Natural killer cell treated with Interleukin-12 subunit alpha and Interleukin-12 subunit beta and Interleukin-15 and Interleukin-18, amount 100 ng/mL, for 72 hours (primary cell): ENCODE measurements around the gene PRSS35. TPM values are rescaled to one million over a fixed set of nuclear protein-coding genes. Genes with fewer than 3 reads are reported as not detected.
A peak's percentile ranks its signal among the peaks of the same experiment; 100 is the strongest.

ENCODE experiments used
- ATAC-seq, 2 donors: fragments of 150-1000 bp; cut with Tn5 transposase in 1 of 2; sonication (Bioruptor Pico), chemical (Tn5 transposase) in 1 of 2; 2 replicates each; pipeline ENCODE4 v1.10.0; 2021
- DNase-seq: peaks from one replicate; pipeline ENCODE4 v3.0.0; 2022; ENCODE audit warnings: low spot score
- H3K27ac Mint-ChIP-seq, 2 donors: 1 replicate in 1 of 2; 2 replicates in 1 of 2; pipeline ENCODE4 v1.8.0; 2022; ENCODE audit warnings: mixed read lengths in 2 of 2, mild to moderate bottlenecking in 1 of 2, moderate library complexity in 1 of 2
- H3K27me3 Mint-ChIP-seq, 2 donors: 1 replicate in 1 of 2; 2 replicates in 1 of 2; pipeline ENCODE4 v1.8.0; 2022; ENCODE audit warnings: mixed read lengths in 2 of 2
- H3K36me3 Mint-ChIP-seq: one replicate; pipeline ENCODE4 v1.8.0; 2022; ENCODE audit warnings: mixed read lengths
- H3K4me1 Mint-ChIP-seq, 2 donors: 1 replicate in 1 of 2; 2 replicates in 1 of 2; pipeline ENCODE4 v1.8.0; 2022; ENCODE audit warnings: low read depth in 2 of 2, mixed read lengths in 2 of 2, mild to moderate bottlenecking in 1 of 2
- H3K4me3 Mint-ChIP-seq: one replicate; pipeline ENCODE4 v1.8.0; 2022; ENCODE audit warnings: mixed read lengths
- H3K9me3 Mint-ChIP-seq: 2 replicates; pipeline ENCODE4 v1.8.0; 2022; ENCODE audit warnings: mixed read lengths
- total RNA-seq, 2 donors: library from RNA; stranded (reverse); gene quantifications; one replicate each; pipeline ENCODE4 v1.2.3, GENCODE V29; 2022

PRSS35 gene
- total RNA-seq, 2 donors from 2014 or later: not detected

DNA sequence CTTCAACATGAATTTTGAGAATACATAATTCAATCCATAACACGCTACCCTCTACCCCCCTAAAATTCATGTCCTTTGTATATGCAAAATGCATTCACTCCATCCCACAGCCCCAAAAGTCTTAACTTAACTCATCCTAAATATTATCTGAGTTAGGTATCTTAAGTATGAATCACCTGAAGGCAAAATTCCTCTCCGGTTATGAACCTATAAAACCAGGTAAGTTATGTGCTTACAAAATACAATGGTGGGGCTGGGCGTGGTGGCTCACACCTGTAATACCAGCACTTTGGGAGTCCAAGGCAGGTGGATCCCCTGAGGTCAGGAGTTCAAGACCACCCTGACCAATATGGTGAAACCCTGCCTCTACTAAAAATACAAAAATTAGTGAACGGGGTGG is 23.5 kb upstream of the PRSS35 start:
- no peak for ATAC-seq
- Mint-ChIP-seq H3K27ac (no peak overlapping the region), H3K9me3 (no peaks in the 10 kb centered on the region), H3K27me3 (peaks cover 0 to 7% of the 10 kb centered on the region in 2 donors), H3K4me1 (peaks cover 13 to 19% of the 10 kb centered on the region in 2 donors), H3K4me3 (no peak overlapping the region), H3K36me3 (no peaks in the 10 kb centered on the region)
- DNase-seq: no peak

DNA sequence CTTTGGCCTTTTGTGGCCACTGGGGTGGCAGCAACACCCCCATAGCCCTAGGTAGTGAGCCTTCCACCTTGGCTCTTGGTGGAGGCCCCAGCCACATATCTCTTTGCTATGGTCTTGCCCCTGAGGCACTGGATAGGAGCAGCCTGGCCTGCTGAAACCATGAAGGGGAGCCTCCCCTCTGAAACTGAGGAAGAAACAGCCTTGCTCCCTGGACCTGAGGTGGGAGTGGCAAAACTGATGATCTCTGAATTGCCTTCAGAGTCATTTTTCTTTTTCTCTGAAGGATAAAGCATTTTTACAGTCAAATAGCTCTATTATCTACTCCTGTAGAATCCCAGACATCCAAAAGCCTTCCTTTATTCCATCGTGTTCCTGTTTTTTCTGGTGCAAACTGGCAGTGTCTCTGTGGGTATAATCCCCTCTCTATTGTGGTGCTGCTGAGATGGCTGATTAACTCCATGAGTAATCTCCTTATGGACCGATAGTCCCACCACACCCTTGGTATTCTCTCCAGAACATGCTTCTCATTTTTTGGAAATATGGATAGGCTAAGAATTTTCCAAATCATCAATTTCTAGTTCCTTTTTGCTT is 22.0 kb upstream of the PRSS35 start:
- Mint-ChIP-seq H3K4me1 (peaks cover 13 to 19% of the 10 kb centered on the region in 2 donors), H3K4me3 (no peak overlapping the region), H3K27me3 (peaks cover 0 to 10% of the 10 kb centered on the region in 2 donors), H3K36me3 (no peaks in the 10 kb centered on the region), H3K27ac (no peak overlapping the region), H3K9me3 (no peaks in the 10 kb centered on the region)
- DNase-seq (no peak), ATAC-seq (no peak)

GRCh38 chr6:83505356-83505755 is 7.0 kb upstream of the PRSS35 start:
- peaks cover 3% of the 10 kb centered on the region for H3K9me3 Mint-ChIP-seq
- H3K36me3 Mint-ChIP-seq: peaks cover 4% of the 10 kb centered on the region
- H3K27me3 Mint-ChIP-seq: peaks cover 4 to 26% of the 10 kb centered on the region in 2 donors
- DNase-seq (no peak), ATAC-seq (no peak)
- peaks cover 0 to 4% of the 10 kb centered on the region in 2 donors for H3K4me1 Mint-ChIP-seq
- no peak overlapping the region for H3K4me3 Mint-ChIP-seq
- H3K27ac Mint-ChIP-seq: no peak overlapping the region

- H3K27ac Mint-ChIP-seq: no peak overlapping the region
- H3K4me1 Mint-ChIP-seq: peaks cover 0 to 6% of the 10 kb centered on the region in 2 donors
- H3K27me3 Mint-ChIP-seq: peaks cover 12 to 34% of the 10 kb centered on the region in 2 donors
- H3K9me3 Mint-ChIP-seq: no peaks in the 10 kb centered on the region
- H3K36me3 Mint-ChIP-seq: no peaks in the 10 kb centered on the region
- ATAC-seq (no peak), DNase-seq (no peak)
- no peak overlapping the region for H3K4me3 Mint-ChIP-seq
These were observed 2.9 kb upstream of the PRSS35 start for GRCh38 chr6:83509441-83509840.

- Mint-ChIP-seq H3K27ac (no peak overlapping the region), H3K9me3 (no peaks in the 10 kb centered on the region), H3K36me3 (no peaks in the 10 kb centered on the region), H3K4me1 (peaks cover 0 to 6% of the 10 kb centered on the region in 2 donors), H3K4me3 (no peak overlapping the region), H3K27me3 (peaks cover 14 to 34% of the 10 kb centered on the region in 2 donors)
- ATAC-seq: no peak
- no peak for DNase-seq
These were observed 1.5 kb upstream of the PRSS35 start for GRCh38 chr6:83510791-83511190.

GRCh38 chr6:83511266-83511665 is 1.1 kb upstream of the PRSS35 start:
- ATAC-seq (no peak), DNase-seq (no peak)
- no peaks in the 10 kb centered on the region for H3K36me3 Mint-ChIP-seq
- H3K4me3 Mint-ChIP-seq: peak overlapping the region; percentile 8
- H3K4me1 Mint-ChIP-seq: peaks cover 0 to 6% of the 10 kb centered on the region in 2 donors
- no peak overlapping the region for H3K27ac Mint-ChIP-seq
- peaks cover 17 to 34% of the 10 kb centered on the region in 2 donors for H3K27me3 Mint-ChIP-seq
- H3K9me3 Mint-ChIP-seq: no peaks in the 10 kb centered on the region

DNA sequence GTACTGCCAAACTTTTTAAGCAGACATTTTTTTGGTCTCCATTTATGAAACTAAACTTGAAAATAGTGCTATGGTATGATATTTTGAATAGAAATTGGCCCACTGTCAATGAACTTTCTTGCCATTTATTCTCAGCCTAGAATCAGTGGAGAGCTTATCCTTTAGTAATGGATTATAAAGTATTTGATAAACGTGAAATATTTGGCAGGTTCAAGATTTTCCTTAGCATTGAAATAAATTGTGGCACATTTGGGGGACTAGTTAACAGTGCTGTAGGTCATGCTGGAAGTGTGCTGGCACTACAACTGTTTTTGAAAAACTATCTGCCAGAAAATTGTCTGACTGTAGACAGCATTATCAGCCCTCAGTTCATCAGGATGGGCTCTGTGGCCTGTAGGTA is 2.1 kb downstream of the PRSS35 start:
- no peak for ATAC-seq
- H3K4me3 Mint-ChIP-seq: no peak overlapping the region

DNA sequence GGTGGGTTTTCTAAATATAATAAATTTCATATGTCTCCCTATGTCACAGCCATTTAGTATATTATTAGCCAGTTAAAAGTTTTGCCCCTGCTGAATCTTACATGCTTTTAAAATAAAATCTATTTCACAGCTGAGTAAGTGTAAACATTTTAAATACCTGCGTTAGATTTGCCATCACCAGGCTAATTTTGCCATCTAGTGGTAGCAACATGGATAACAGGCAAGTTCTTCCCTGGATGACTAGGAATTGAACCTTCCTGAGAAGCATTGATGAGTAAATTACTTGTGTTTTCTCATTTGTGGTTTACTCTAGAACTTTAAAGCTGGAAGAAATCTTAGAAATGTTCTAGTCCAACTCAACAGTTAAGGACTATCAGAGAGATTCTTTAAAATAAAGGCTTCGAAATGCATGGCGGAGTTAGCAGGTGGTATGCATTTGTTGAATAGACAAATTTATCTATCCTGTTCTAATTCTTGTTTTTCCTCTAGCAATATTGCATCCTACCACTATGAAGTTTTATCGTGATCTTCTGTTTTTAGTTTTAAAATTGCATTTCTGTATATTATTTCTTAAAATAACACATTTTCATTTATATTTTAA is 2.6 kb downstream of the PRSS35 start:
- DNase-seq (no peak), ATAC-seq (no peak)
- Mint-ChIP-seq H3K27ac (no peak overlapping the region), H3K4me1 (peaks cover 0 to 6% of the 10 kb centered on the region in 2 donors), H3K36me3 (no peaks in the 10 kb centered on the region), H3K27me3 (peaks cover 19 to 31% of the 10 kb centered on the region in 2 donors), H3K9me3 (no peaks in the 10 kb centered on the region), H3K4me3 (no peak overlapping the region)

More for the DNA sequence above, 2.1 kb downstream of the PRSS35 start:
- no peak overlapping the region for H3K27ac Mint-ChIP-seq
- H3K4me1 Mint-ChIP-seq: peaks cover 0 to 6% of the 10 kb centered on the region in 2 donors
- H3K27me3 Mint-ChIP-seq: peaks cover 19 to 31% of the 10 kb centered on the region in 2 donors
- no peaks in the 10 kb centered on the region for H3K9me3 Mint-ChIP-seq
- no peak for DNase-seq
- no peaks in the 10 kb centered on the region for H3K36me3 Mint-ChIP-seq

DNA sequence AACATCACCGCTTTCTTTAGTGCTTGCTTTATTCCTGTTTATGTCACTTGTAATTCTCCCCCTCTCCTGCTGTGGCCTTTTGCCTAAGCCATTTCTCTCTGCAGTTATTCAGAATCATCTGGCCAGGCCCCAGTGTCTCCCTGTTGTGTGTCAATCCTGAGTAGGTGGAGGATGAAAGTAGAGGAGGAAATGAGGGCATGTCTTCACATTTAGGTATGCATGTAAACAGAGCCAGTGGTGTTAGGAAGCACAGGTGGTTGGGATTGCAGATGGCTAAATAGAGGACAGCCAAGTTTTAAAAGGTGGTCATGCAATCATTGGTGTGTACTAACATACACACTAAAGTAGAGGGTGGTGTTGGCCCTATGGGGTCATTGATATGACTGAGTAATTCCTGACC is 5.2 kb downstream of the PRSS35 start:
- DNase-seq (no peak), ATAC-seq (no peak)
- no peaks in the 10 kb centered on the region for H3K36me3 Mint-ChIP-seq
- H3K4me3 Mint-ChIP-seq: no peak overlapping the region
- no peak overlapping the region for H3K27ac Mint-ChIP-seq
- H3K9me3 Mint-ChIP-seq: no peaks in the 10 kb centered on the region
- H3K4me1 Mint-ChIP-seq: no peaks in the 10 kb centered on the region
- peaks cover 14 to 20% of the 10 kb centered on the region in 2 donors for H3K27me3 Mint-ChIP-seq

- Mint-ChIP-seq H3K36me3 (no peaks in the 10 kb centered on the region), H3K27me3 (peaks cover 11 to 13% of the 10 kb centered on the region in 2 donors), H3K9me3 (no peaks in the 10 kb centered on the region), H3K27ac (no peak overlapping the region), H3K4me1 (no peaks in the 10 kb centered on the region), H3K4me3 (no peak overlapping the region)
- DNase-seq: no peak
- ATAC-seq: no peak
These were observed 6.6 kb downstream of the PRSS35 start for GRCh38 chr6:83518816-83519480.

GRCh38 chr6:83536034-83536646 is 23.8 kb downstream of the PRSS35 start:
- Mint-ChIP-seq H3K36me3 (no peaks in the 10 kb centered on the region), H3K4me3 (no peak overlapping the region), H3K27me3 (peaks cover 32 to 38% of the 10 kb centered on the region in 2 donors), H3K27ac (no peak overlapping the region), H3K4me1 (no peaks in the 10 kb centered on the region), H3K9me3 (no peaks in the 10 kb centered on the region)
- ATAC-seq: no peak
- peak; percentile 62 for DNase-seq

GRCh38 chr6:83536647-83537589 is 24.6 kb downstream of the PRSS35 start:
- DNase-seq (no peak), ATAC-seq (no peak)
- peaks cover 30 to 38% of the 10 kb centered on the region in 2 donors for H3K27me3 Mint-ChIP-seq
- H3K4me3 Mint-ChIP-seq: no peak overlapping the region
- H3K36me3 Mint-ChIP-seq: no peaks in the 10 kb centered on the region
- H3K4me1 Mint-ChIP-seq: no peaks in the 10 kb centered on the region
- H3K27ac Mint-ChIP-seq: no peak overlapping the region
- H3K9me3 Mint-ChIP-seq: no peaks in the 10 kb centered on the region

- ATAC-seq (no peak), DNase-seq (no peak)
- Mint-ChIP-seq H3K4me3 (no peak overlapping the region), H3K9me3 (peaks cover 4% of the 10 kb centered on the region), H3K36me3 (peaks cover 7% of the 10 kb centered on the region), H3K4me1 (no peaks in the 10 kb centered on the region), H3K27ac (no peak overlapping the region), H3K27me3 (peaks cover 23 to 48% of the 10 kb centered on the region in 2 donors)
These were observed 27.3 kb downstream of the PRSS35 start for GRCh38 chr6:83539678-83540077.
